GM23338 (cell line): ENCODE data around the gene C1orf74. TPM values are rescaled to one million over a fixed set of nuclear protein-coding genes. Genes with fewer than 3 reads are reported as not detected.

Source experiments
- ATAC-seq: fragments of 200-7000 bp; cut with Tn5 transposase; 3 replicates; pipeline ENCODE4 v1.9.1; 2020
- DNase-seq: peaks from one replicate; pipeline ENCODE4 v3.0.0-alpha.2; 2015; ENCODE audit warnings: low spot score
- H2AFZ ChIP-seq: fragments of 200-600 bp; sonication (generic); 2 replicates; pipeline ENCODE4 v1.8.0; 2016; ENCODE audit warnings: antibody characterized with exemption, mild to moderate bottlenecking, moderate library complexity
- H3F3A ChIP-seq: fragments of 200-600 bp; sonication (generic); replicated peaks from 2 replicates; pipeline ENCODE4 v1.8.0; 2017; ENCODE audit warnings: antibody characterized with exemption, mixed run types, low read depth
- H3K27ac ChIP-seq: fragments of 200-600 bp; sonication (generic); 2 replicates; pipeline ENCODE4 v1.6.1; 2016; ENCODE audit warnings: low read depth
- H3K27me3 ChIP-seq: fragments of 200-600 bp; sonication (generic); 2 replicates; pipeline ENCODE4 v1.8.0; 2016; ENCODE audit warnings: mild to moderate bottlenecking, mixed run types, moderate library complexity; ENCODE audit not compliant: insufficient read depth
- H3K36me3 ChIP-seq: fragments of 200-600 bp; sonication (generic); 2 replicates; pipeline ENCODE4 v1.8.0; 2016; ENCODE audit warnings: mild to moderate bottlenecking; ENCODE audit not compliant: insufficient read depth
- H3K4me1 ChIP-seq: fragments of 200-600 bp; sonication (generic); 2 replicates; pipeline ENCODE4 v1.8.0; 2016; ENCODE audit warnings: mild to moderate bottlenecking, moderate library complexity; ENCODE audit not compliant: insufficient read depth
- H3K4me2 ChIP-seq: fragments of 200-600 bp; sonication (generic); 2 replicates; pipeline ENCODE4 v1.7.1; 2017; ENCODE audit warnings: mixed run types
- H3K4me3 ChIP-seq: fragments of 200-600 bp; sonication (generic); 2 replicates; pipeline ENCODE4 v1.6.1; 2016; ENCODE audit warnings: mixed run types
- H3K79me2 ChIP-seq: fragments of 200-600 bp; sonication (generic); replicated peaks from 2 replicates; pipeline ENCODE4 v1.8.0; 2017; ENCODE audit warnings: mild to moderate bottlenecking; ENCODE audit not compliant: insufficient read depth
- H3K9me2 ChIP-seq: fragments of 200-600 bp; sonication (generic); 2 replicates; pipeline ENCODE4 v1.8.0; 2017; ENCODE audit not compliant: insufficient read depth
- H4K20me1 ChIP-seq: fragments of 200-600 bp; sonication (generic); replicated peaks from 2 replicates; pipeline ENCODE4 v1.8.0; 2017; ENCODE audit warnings: mild to moderate bottlenecking; ENCODE audit not compliant: insufficient read depth
- H3K27ac Mint-ChIP-seq: 2 replicates; pipeline ENCODE4 v1.8.0; 2020; ENCODE audit warnings: inconsistent platforms, mild to moderate bottlenecking, moderate library complexity, mixed read lengths
- H3K27me3 Mint-ChIP-seq: 3 replicates; pipeline ENCODE4 v1.8.0; 2022; ENCODE audit warnings: low read depth, mild to moderate bottlenecking, moderate library complexity, mixed read lengths, inconsistent platforms; ENCODE audit not compliant: insufficient read depth, poor library complexity
- H3K36me3 Mint-ChIP-seq: 3 replicates; pipeline ENCODE4 v1.8.0; 2021; ENCODE audit warnings: low read depth, mild to moderate bottlenecking, inconsistent platforms, moderate library complexity, mixed read lengths
- H3K4me1 Mint-ChIP-seq: 3 replicates; pipeline ENCODE4 v1.8.0; 2020; ENCODE audit warnings: mild to moderate bottlenecking, inconsistent platforms, mixed read lengths
- H3K4me3 Mint-ChIP-seq: 3 replicates; pipeline ENCODE4 v1.8.0; 2021; ENCODE audit warnings: moderate library complexity, mild to moderate bottlenecking, inconsistent platforms, mixed read lengths
- H3K9me3 Mint-ChIP-seq: 3 replicates; pipeline ENCODE4 v1.8.0; 2020; ENCODE audit warnings: moderate library complexity, mild to moderate bottlenecking, inconsistent platforms, mixed read lengths
- CREB1 ChIP-seq: fragments of 250-450 bp; sonication (Bioruptor Pico); IDR thresholded peaks from 2 replicates; pipeline ENCODE4 v1.5.0; 2020; ENCODE audit warnings: low read depth, mild to moderate bottlenecking, moderate library complexity
- EZH2 ChIP-seq: fragments of 200-600 bp; sonication (generic); IDR thresholded peaks from one replicate; pipeline ENCODE4 v1.8.0; 2017; ENCODE audit warnings: antibody characterized with exemption, mild to moderate bottlenecking, low read depth; ENCODE audit not compliant: unreplicated experiment
- EZH2phosphoT487 ChIP-seq: fragments of 200-600 bp; sonication (generic); IDR thresholded peaks from one replicate; pipeline ENCODE4 v1.8.1; 2018; ENCODE audit warnings: antibody characterized with exemption; ENCODE audit not compliant: unreplicated experiment
- JUNB ChIP-seq: IDR thresholded peaks from one replicate; pipeline ENCODE4 v1.6.1; 2016; ENCODE audit warnings: antibody characterized with exemption; ENCODE audit not compliant: unreplicated experiment
- NANOG ChIP-seq: IDR thresholded peaks from 2 replicates; pipeline ENCODE4 v1.6.1; 2016; ENCODE audit warnings: antibody characterized with exemption, borderline replicate concordance
- POLR2AphosphoS5 ChIP-seq: IDR thresholded peaks from 2 replicates; pipeline ENCODE4 v1.6.1; 2016; ENCODE audit warnings: antibody characterized with exemption, low read depth
- STAT1 ChIP-seq: IDR thresholded peaks from one replicate; pipeline ENCODE4 v1.6.1; 2016; ENCODE audit warnings: antibody characterized with exemption; ENCODE audit not compliant: unreplicated experiment
- ZNF114 ChIP-seq: fragments of 250-450 bp; sonication (Bioruptor Pico); IDR thresholded peaks from 2 replicates; pipeline ENCODE4 v1.5.0; 2020; ENCODE audit warnings: mild to moderate bottlenecking, moderate library complexity
- ZNF331 ChIP-seq: fragments of 250-450 bp; sonication (Bioruptor Pico); IDR thresholded peaks from 2 replicates; pipeline ENCODE4 v1.5.0; 2020; ENCODE audit warnings: low read depth, mild to moderate bottlenecking, moderate library complexity
- polyA plus RNA-seq: library from polyadenylated mRNA; unstranded; fragments of >200 nt; fragmentation: Nextera tagmentation; extraction: Ambion mirVana; gene quantifications from 2 replicates; pipeline ENCODE4 v1.2.1, GENCODE V29; 2016
- total RNA-seq: library from RNA; depleted of rRNA; stranded (reverse); fragments of >200 nt; shearing (Covaris generic); gene quantifications from 2 replicates; pipeline ENCODE4 v1.2.3, GENCODE V29; 2014
- TF ChIP-seq, protein P1 (sequence below): fragments of 250-450 bp; sonication (Bioruptor Pico); IDR thresholded peaks from 2 replicates; pipeline ENCODE4 v1.5.0; 2020; ENCODE audit warnings: mild to moderate bottlenecking, moderate library complexity
- TF ChIP-seq, protein P2 (sequence below): IDR thresholded peaks from 2 replicates; pipeline ENCODE4 v1.6.1; 2016; ENCODE audit warnings: antibody characterized with exemption
- TF ChIP-seq, protein P3 (sequence below), 2 experiments: fragments of 200-600 bp in 1 of 2; sonication (generic) in 1 of 2; conservative IDR thresholded peaks; 2 replicates each; pipeline versions ENCODE4 v1.5.1 to v1.6.1; 2016 to 2017; ENCODE audit warnings: antibody characterized with exemption in 2 of 2, low read depth in 2 of 2, mild to moderate bottlenecking in 2 of 2, moderate library complexity in 1 of 2
- TF ChIP-seq, protein P4 (sequence below): IDR thresholded peaks from one replicate; pipeline ENCODE4 v1.6.1; 2018; ENCODE audit warnings: antibody characterized with exemption; ENCODE audit not compliant: unreplicated experiment

C1orf74 gene
- total and polyA plus RNA-seq, 2 experiments from 2014 or later, result 2.8 to 3.9 TPM

DNA sequence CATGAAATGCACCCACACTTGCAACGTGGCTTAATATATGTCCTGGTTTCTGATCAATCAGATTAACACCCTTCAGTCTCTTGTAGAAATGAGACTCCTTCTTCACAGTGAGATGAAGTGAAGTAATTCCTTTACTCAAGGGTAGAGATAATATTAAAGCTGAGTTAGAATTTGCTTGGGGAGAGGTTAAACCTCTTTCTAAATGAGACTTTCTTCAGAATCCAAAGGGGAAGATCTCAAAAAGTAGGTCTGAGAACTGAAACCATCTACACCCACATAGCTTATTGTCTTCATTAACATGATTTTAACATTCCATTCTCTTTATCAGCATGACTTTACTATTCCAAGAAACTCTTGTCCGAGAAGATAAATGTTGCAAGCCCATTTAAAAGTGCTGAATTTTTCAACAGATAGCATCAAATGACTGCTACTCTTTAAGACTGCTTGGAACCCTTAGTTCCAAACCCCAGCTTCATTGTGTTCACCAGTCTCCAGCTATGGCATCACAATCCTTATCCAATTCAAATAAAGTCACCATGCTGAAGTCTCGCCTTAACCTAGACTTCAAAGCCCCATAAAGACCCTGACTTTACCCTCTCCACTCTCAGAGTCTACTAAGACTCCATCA is 47.8 kb downstream of the C1orf74 start:
- ATAC-seq, result no peak

More for the DNA sequence above, 47.8 kb downstream of the C1orf74 start:
- Histone ChIP-seq H3K79me2 (no peaks in the 10 kb centered on the region), H3K27me3 (no peaks in the 10 kb centered on the region), H3K4me1 (no peaks in the 10 kb centered on the region), H3K4me2 (no peak overlapping the region), H3K36me3 (no peaks in the 10 kb centered on the region), H3K9me2 (no peaks in the 10 kb centered on the region), H2AFZ (no peak overlapping the region), H3K27ac (no peak overlapping the region), H3F3A (no peaks in the 10 kb centered on the region), H4K20me1 (no peaks in the 10 kb centered on the region), H3K4me3 (no peak overlapping the region)
- no peaks in the 10 kb centered on the region for H3K36me3 Mint-ChIP-seq
- H3K4me1 Mint-ChIP-seq, result peaks cover 3% of the 10 kb centered on the region; the same call in 1 of the 3 replicates
- H3K27me3 Mint-ChIP-seq, result peaks cover 2% of the 10 kb centered on the region
- no peaks in the 10 kb centered on the region for H3K9me3 Mint-ChIP-seq
- no peak for DNase-seq
- TF ChIP-seq NANOG (no peak), STAT1 (no peak), EZH2phosphoT487 (no peak), CREB1 (no peak), EZH2 (no peak), POLR2AphosphoS5 (no peak), ZNF331 (CRISPR knock-in tag) (no peak), ZNF114 (no peak), JUNB (no peak)
- TF ChIP-seq, protein P1, sequence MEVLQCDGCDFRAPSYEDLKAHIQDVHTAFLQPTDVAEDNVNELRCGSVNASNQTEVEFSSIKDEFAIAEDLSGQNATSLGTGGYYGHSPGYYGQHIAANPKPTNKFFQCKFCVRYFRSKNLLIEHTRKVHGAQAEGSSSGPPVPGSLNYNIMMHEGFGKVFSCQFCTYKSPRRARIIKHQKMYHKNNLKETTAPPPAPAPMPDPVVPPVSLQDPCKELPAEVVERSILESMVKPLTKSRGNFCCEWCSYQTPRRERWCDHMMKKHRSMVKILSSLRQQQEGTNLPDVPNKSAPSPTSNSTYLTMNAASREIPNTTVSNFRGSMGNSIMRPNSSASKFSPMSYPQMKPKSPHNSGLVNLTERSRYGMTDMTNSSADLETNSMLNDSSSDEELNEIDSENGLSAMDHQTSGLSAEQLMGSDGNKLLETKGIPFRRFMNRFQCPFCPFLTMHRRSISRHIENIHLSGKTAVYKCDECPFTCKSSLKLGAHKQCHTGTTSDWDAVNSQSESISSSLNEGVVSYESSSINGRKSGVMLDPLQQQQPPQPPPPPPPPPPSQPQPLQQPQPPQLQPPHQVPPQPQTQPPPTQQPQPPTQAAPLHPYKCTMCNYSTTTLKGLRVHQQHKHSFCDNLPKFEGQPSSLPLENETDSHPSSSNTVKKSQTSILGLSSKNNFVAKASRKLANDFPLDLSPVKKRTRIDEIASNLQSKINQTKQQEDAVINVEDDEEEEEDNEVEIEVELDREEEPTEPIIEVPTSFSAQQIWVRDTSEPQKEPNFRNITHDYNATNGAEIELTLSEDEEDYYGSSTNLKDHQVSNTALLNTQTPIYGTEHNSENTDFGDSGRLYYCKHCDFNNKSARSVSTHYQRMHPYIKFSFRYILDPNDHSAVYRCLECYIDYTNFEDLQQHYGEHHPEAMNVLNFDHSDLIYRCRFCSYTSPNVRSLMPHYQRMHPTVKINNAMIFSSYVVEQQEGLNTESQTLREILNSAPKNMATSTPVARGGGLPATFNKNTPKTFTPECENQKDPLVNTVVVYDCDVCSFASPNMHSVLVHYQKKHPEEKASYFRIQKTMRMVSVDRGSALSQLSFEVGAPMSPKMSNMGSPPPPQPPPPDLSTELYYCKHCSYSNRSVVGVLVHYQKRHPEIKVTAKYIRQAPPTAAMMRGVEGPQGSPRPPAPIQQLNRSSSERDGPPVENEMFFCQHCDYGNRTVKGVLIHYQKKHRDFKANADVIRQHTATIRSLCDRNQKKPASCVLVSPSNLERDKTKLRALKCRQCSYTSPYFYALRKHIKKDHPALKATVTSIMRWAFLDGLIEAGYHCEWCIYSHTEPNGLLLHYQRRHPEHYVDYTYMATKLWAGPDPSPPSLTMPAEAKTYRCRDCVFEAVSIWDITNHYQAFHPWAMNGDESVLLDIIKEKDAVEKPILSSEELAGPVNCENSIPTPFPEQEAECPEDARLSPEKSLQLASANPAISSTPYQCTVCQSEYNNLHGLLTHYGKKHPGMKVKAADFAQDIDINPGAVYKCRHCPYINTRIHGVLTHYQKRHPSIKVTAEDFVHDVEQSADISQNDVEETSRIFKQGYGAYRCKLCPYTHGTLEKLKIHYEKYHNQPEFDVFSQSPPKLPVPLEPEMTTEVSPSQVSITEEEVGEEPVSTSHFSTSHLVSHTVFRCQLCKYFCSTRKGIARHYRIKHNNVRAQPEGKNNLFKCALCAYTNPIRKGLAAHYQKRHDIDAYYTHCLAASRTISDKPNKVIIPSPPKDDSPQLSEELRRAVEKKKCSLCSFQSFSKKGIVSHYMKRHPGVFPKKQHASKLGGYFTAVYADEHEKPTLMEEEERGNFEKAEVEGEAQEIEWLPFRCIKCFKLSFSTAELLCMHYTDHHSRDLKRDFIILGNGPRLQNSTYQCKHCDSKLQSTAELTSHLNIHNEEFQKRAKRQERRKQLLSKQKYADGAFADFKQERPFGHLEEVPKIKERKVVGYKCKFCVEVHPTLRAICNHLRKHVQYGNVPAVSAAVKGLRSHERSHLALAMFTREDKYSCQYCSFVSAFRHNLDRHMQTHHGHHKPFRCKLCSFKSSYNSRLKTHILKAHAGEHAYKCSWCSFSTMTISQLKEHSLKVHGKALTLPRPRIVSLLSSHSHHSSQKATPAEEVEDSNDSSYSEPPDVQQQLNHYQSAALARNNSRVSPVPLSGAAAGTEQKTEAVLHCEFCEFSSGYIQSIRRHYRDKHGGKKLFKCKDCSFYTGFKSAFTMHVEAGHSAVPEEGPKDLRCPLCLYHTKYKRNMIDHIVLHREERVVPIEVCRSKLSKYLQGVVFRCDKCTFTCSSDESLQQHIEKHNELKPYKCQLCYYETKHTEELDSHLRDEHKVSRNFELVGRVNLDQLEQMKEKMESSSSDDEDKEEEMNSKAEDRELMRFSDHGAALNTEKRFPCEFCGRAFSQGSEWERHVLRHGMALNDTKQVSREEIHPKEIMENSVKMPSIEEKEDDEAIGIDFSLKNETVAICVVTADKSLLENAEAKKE (CRISPR knock-in tag), result no peak
- TF ChIP-seq, protein P2, sequence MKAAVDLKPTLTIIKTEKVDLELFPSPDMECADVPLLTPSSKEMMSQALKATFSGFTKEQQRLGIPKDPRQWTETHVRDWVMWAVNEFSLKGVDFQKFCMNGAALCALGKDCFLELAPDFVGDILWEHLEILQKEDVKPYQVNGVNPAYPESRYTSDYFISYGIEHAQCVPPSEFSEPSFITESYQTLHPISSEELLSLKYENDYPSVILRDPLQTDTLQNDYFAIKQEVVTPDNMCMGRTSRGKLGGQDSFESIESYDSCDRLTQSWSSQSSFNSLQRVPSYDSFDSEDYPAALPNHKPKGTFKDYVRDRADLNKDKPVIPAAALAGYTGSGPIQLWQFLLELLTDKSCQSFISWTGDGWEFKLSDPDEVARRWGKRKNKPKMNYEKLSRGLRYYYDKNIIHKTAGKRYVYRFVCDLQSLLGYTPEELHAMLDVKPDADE, result no peak
- TF ChIP-seq, protein P3, sequence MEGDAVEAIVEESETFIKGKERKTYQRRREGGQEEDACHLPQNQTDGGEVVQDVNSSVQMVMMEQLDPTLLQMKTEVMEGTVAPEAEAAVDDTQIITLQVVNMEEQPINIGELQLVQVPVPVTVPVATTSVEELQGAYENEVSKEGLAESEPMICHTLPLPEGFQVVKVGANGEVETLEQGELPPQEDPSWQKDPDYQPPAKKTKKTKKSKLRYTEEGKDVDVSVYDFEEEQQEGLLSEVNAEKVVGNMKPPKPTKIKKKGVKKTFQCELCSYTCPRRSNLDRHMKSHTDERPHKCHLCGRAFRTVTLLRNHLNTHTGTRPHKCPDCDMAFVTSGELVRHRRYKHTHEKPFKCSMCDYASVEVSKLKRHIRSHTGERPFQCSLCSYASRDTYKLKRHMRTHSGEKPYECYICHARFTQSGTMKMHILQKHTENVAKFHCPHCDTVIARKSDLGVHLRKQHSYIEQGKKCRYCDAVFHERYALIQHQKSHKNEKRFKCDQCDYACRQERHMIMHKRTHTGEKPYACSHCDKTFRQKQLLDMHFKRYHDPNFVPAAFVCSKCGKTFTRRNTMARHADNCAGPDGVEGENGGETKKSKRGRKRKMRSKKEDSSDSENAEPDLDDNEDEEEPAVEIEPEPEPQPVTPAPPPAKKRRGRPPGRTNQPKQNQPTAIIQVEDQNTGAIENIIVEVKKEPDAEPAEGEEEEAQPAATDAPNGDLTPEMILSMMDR (conservative IDR thresholded peaks at IDR 0.05; ENCODE audit: low read depth in 2 of 2), result no peak
- TF ChIP-seq, protein P4, sequence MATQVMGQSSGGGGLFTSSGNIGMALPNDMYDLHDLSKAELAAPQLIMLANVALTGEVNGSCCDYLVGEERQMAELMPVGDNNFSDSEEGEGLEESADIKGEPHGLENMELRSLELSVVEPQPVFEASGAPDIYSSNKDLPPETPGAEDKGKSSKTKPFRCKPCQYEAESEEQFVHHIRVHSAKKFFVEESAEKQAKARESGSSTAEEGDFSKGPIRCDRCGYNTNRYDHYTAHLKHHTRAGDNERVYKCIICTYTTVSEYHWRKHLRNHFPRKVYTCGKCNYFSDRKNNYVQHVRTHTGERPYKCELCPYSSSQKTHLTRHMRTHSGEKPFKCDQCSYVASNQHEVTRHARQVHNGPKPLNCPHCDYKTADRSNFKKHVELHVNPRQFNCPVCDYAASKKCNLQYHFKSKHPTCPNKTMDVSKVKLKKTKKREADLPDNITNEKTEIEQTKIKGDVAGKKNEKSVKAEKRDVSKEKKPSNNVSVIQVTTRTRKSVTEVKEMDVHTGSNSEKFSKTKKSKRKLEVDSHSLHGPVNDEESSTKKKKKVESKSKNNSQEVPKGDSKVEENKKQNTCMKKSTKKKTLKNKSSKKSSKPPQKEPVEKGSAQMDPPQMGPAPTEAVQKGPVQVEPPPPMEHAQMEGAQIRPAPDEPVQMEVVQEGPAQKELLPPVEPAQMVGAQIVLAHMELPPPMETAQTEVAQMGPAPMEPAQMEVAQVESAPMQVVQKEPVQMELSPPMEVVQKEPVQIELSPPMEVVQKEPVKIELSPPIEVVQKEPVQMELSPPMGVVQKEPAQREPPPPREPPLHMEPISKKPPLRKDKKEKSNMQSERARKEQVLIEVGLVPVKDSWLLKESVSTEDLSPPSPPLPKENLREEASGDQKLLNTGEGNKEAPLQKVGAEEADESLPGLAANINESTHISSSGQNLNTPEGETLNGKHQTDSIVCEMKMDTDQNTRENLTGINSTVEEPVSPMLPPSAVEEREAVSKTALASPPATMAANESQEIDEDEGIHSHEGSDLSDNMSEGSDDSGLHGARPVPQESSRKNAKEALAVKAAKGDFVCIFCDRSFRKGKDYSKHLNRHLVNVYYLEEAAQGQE, result no peak
- no peak overlapping the region for H3K27ac Mint-ChIP-seq
- H3K4me3 Mint-ChIP-seq, result no peak overlapping the region
